Caco-2 (cell line): ENCODE results near the gene ZNF879. TPM values are rescaled to one million over a fixed set of nuclear protein-coding genes. Genes with fewer than 3 reads are reported as not detected.

Experiments used
- BruUV-seq: library from RNA; stranded (reverse); fragments of 400-500 nt; replicated peaks from 2 replicates; lab custom pipeline; 2021; lab: Mats Ljungman, UMichigan
- CTCF ChIA-PET: fragments of 300-600 bp; sonication (Branson Sonifier 250); formaldehyde crosslinking; loops from one replicate; lab custom pipeline; 2022; ENCODE audit warnings: antibody characterized with exemption; lab: Charles Lee
- POLR2A ChIA-PET: fragments of 300-600 bp; sonication (Branson Sonifier 250); formaldehyde crosslinking; loops from one replicate; lab custom pipeline; 2022; ENCODE audit warnings: antibody characterized with exemption; lab: Charles Lee
- DNase-seq, 2 experiments: peaks; one replicate each; pipeline versions ENCODE4 v3.0.0 to v3.0.0-alpha.2; 2020 to 2022
- H3K27me3 ChIP-seq: replicated peaks from 2 replicates; pipeline ENCODE4 v1.6.0; 2011; ENCODE audit warnings: low read length; ENCODE audit not compliant: control insufficient read depth, insufficient read depth
- H3K36me3 ChIP-seq: 2 replicates; pipeline ENCODE4 v1.5.1; 2011; ENCODE audit warnings: low read length; ENCODE audit not compliant: control insufficient read depth, insufficient read depth
- H3K4me1 ChIP-seq: fragments of 250-450 bp; sonication (Bioruptor Pico); 2 replicates; pipeline ENCODE4 v1.5.1; 2020; ENCODE audit warnings: mild to moderate bottlenecking
- H3K4me3 ChIP-seq: 2 replicates; pipeline ENCODE4 v1.5.1; 2011; ENCODE audit warnings: low read depth, mild to moderate bottlenecking, control low read depth, low read length
- H3K9me3 ChIP-seq: fragments of 250-450 bp; sonication (Bioruptor Pico); 2 replicates; pipeline ENCODE4 v1.5.1; 2020; ENCODE audit warnings: mild to moderate bottlenecking, moderate library complexity
- H3K27ac Mint-ChIP-seq: one replicate; pipeline ENCODE4 v1.8.0; 2022; ENCODE audit warnings: mixed read lengths; ENCODE audit not compliant: unreplicated experiment
- H3K27me3 Mint-ChIP-seq: one replicate; pipeline ENCODE4 v1.8.0; 2022; ENCODE audit warnings: mixed read lengths; ENCODE audit not compliant: insufficient read depth, unreplicated experiment
- H3K36me3 Mint-ChIP-seq: one replicate; pipeline ENCODE4 v1.8.0; 2022; ENCODE audit warnings: mild to moderate bottlenecking, mixed read lengths; ENCODE audit not compliant: insufficient read depth, unreplicated experiment
- H3K4me1 Mint-ChIP-seq: one replicate; pipeline ENCODE4 v1.8.0; 2022; ENCODE audit warnings: low read depth, mixed read lengths; ENCODE audit not compliant: unreplicated experiment
- H3K4me3 Mint-ChIP-seq: one replicate; pipeline ENCODE4 v1.8.0; 2022; ENCODE audit warnings: mild to moderate bottlenecking, moderate library complexity, mixed read lengths; ENCODE audit not compliant: unreplicated experiment
- H3K9me3 Mint-ChIP-seq: one replicate; pipeline ENCODE4 v1.8.0; 2022; ENCODE audit warnings: mixed read lengths; ENCODE audit not compliant: unreplicated experiment
- CTCF ChIP-seq, 2 experiments: fragments of 200-600 bp in 1 of 2; IDR thresholded peaks; 1 replicate in 1 of 2; 2 replicates in 1 of 2; pipeline versions ENCODE4 v1.5.1 to v1.8.0; 2011 to 2022; ENCODE audit warnings: antibody characterized with exemption in 1 of 2, control low read depth in 1 of 2, inconsistent platforms in 1 of 2, low read depth in 1 of 2, low read length in 1 of 2, mild to moderate bottlenecking in 1 of 2, moderate library complexity in 1 of 2; ENCODE audit not compliant: insufficient read depth in 1 of 2, severe bottlenecking in 1 of 2, unreplicated experiment in 1 of 2
- intact Hi-C: fragments of 100-400 bp; cut with micrococcal nuclease; formaldehyde crosslinking; loops from one replicate; pipeline ENCODE4 v1.10.0; 2022; ENCODE audit not compliant: unreplicated experiment
- total RNA-seq: library from RNA; stranded (reverse); gene quantifications from 2 replicates; pipeline ENCODE4 v1.2.3, GENCODE V29; 2022

ZNF879 gene
- total RNA-seq, 1 experiment from 2014 or later, result 3.0 TPM

- no peak for TF ChIP-seq CTCF (IDR thresholded peaks at IDR 0.05; ENCODE audit: insufficient read depth in 1 of 2, low read depth in 1 of 2, low read length in 1 of 2, severe bottlenecking in 1 of 2, unreplicated experiment in 1 of 2)
- H3K27me3 Mint-ChIP-seq, result no peaks in the 10 kb centered on the region
- Histone ChIP-seq H3K9me3 (peaks cover 11% of the 10 kb centered on the region), H3K36me3 (no peaks in the 10 kb centered on the region), H3K4me1 (no peaks in the 10 kb centered on the region), H3K4me3 (no peak overlapping the region), H3K27me3 (no peaks in the 10 kb centered on the region)
- POLR2A ChIA-PET, result no interaction called here
- H3K4me1 Mint-ChIP-seq, result no peaks in the 10 kb centered on the region
- DNase-seq, result no peak
- CTCF ChIA-PET, result no interaction called here
- intact Hi-C loops, result no loop called here
- no peaks in the 10 kb centered on the region for H3K36me3 Mint-ChIP-seq
- H3K9me3 Mint-ChIP-seq, result peaks cover 40% of the 10 kb centered on the region
- H3K4me3 Mint-ChIP-seq, result no peak overlapping the region
- BruUV-seq, result no TSS peak
- H3K27ac Mint-ChIP-seq, result no peak overlapping the region
These were observed 32.1 kb upstream of the ZNF879 start for GRCh38 chr5:178991190-178992145.

GRCh38 chr5:178992291-178992895 lies 31.2 kb upstream of the ZNF879 start:
- H3K9me3 Mint-ChIP-seq, result peaks cover 44% of the 10 kb centered on the region

More at GRCh38 chr5:178992291-178992895, 31.2 kb upstream of the ZNF879 start:
- ChIA-PET POLR2A (no interaction called here), CTCF (no interaction called here)
- Histone ChIP-seq H3K4me1 (no peaks in the 10 kb centered on the region), H3K36me3 (no peaks in the 10 kb centered on the region), H3K9me3 (peaks cover 5% of the 10 kb centered on the region; the same call in 1 of the 2 replicates), H3K4me3 (no peak overlapping the region), H3K27me3 (no peaks in the 10 kb centered on the region)
- Mint-ChIP-seq H3K4me1 (no peaks in the 10 kb centered on the region), H3K27ac (no peak overlapping the region), H3K4me3 (no peak overlapping the region), H3K27me3 (no peaks in the 10 kb centered on the region), H3K36me3 (no peaks in the 10 kb centered on the region)
- no peak for DNase-seq
- no TSS peak for BruUV-seq
- intact Hi-C loops, result no loop called here
- TF ChIP-seq CTCF (IDR thresholded peaks at IDR 0.05; ENCODE audit: insufficient read depth in 1 of 2, low read depth in 1 of 2, low read length in 1 of 2, severe bottlenecking in 1 of 2, unreplicated experiment in 1 of 2), result no peak
